ENCODE measurements around the gene DENR.

Gene DENR

DNA sequence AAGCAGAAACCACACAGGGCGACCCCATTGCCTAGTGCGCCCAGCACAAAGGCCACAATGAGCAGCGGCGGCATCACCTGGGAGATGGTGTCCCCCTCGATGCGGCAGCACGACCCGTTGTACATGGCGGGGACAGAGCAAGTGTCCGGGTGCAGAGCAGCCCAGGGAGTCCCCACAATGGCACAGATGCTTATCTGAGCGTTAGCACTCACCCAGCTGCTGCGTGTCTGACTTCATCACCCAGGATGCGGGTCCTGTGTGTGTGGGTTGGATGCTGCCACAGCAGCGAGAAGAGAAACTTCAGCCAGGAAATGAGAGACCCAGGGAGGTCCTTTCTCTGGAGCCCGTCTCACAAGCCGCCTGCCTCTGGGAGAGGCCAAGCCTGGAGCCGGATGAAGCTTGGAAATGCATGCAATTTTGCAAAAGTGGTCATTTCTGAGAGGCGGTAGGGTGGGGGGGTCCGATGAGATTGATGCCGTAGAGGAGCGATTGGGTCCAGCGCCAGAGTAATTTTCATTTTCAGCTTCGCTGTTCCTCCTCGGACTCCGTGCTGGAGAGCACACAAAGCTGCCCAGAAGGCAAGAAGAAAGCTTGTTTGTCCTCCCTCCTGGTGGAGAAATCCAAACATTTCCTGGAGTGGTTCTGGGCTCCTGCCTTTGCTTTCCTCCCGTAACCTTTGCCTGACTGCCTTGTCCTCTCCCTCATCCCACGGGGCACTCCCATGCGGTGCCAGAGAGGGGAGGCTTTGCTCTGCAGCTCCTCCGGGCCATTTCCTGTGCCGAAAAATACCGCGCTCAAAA, 22.2 kb upstream of the DENR start, which contains the start of gene HCAR1:
TSS of gene HCAR1 (minus strand) at position 630 of the 800 bp plus-strand sequence. CDS start at position 125, 505 bp downstream.
- Histone ChIP-seq H2BK12ac (ENCODE audit: low read length in 2 of 2) (no peak within 1 kb of the TSS), H3K9ac (ENCODE audit: low read length) (peak within 1 kb of the TSS; percentile 73), H2BK5ac (ENCODE audit: low read depth, low read length, poor library complexity, severe bottlenecking) (no peak within 1 kb of the TSS), H3K79me1 (replicated peaks; ENCODE audit: low read length, poor library complexity, severe bottlenecking) (no peaks in the 10 kb centered on the region), H3K14ac (ENCODE audit: low read length in 2 of 2) (peak within 1 kb of the TSS in 1 of 2 experiments; percentile 18), H3K4me1 (ENCODE audit: control insufficient read depth, insufficient read depth, low read depth, low read length) (peaks cover 10% of the 10 kb centered on the region), H2AFZ (ENCODE audit: low read depth, low read length) (no peak within 1 kb of the TSS), H3K9me3 (ENCODE audit: control insufficient read depth, low read length) (no peaks in the 10 kb centered on the region), H3K36me3 (ENCODE audit: control insufficient read depth in 1 of 2, insufficient read depth in 2 of 2, low read depth in 1 of 2, low read length in 2 of 2) (no peaks in the 10 kb centered on the region), H2BK120ac (ENCODE audit: low read depth, low read length) (no peak within 1 kb of the TSS), H3K4me2 (ENCODE audit: low read length, poor library complexity, severe bottlenecking) (peak within 1 kb of the TSS; percentile 49), H4K91ac (ENCODE audit: low read length) (no peak within 1 kb of the TSS), H2AK5ac (ENCODE audit: low read length, severe bottlenecking) (no peak within 1 kb of the TSS), H3K18ac (ENCODE audit: low read depth in 1 of 2, low read length in 2 of 2) (no peak within 1 kb of the TSS), H3K4me3 (ENCODE audit: insufficient read depth in 1 of 2, low read depth in 1 of 2, low read length in 2 of 2) (peak within 1 kb of the TSS in 1 of 2 experiments; percentile 72), H3K27ac (ENCODE audit: low read length, poor library complexity, severe bottlenecking) (no peak within 1 kb of the TSS), H3K23ac (ENCODE audit: low read length in 2 of 2) (no peak within 1 kb of the TSS), H4K8ac (ENCODE audit: low read length) (no peak within 1 kb of the TSS), H3K27me3 (ENCODE audit: control insufficient read depth in 1 of 2, insufficient read depth in 1 of 2, low read length in 2 of 2) (no peaks in the 10 kb centered on the region), H2BK15ac (ENCODE audit: low read depth, poor library complexity, severe bottlenecking) (no peak within 1 kb of the TSS), H3K4ac (ENCODE audit: low read depth in 1 of 2, low read length in 2 of 2) (no peak within 1 kb of the TSS)
- 93% methylated on average over 32 of the region's 32 CpGs for WGBS
- DNase-seq, result no peak

DNA sequence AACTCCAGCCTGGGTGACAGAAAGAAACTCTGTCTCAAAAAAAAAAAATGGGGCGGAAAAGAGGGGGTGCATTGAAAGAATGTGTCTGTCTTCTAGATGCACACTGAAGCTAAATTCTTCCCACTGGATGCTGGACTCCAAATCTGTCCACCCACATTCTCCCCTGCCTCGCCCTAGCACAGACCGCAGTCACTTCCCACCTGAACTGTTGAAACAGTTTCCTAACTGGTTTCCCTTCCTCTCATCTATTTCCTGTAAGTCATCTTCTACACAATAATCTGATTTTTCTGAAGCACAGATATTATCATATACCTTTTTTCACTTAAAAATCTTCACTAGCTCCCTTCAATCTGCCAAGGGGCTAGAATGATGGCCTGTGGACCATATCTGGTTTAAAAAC, 20.5 kb upstream of the DENR start:
- H3K4me1 ChIP-seq (ENCODE audit: control insufficient read depth, insufficient read depth, low read depth, low read length), result peaks cover 10% of the 10 kb centered on the region
- no peaks in the 10 kb centered on the region for H3K36me3 ChIP-seq (ENCODE audit: control insufficient read depth in 1 of 2, insufficient read depth in 2 of 2, low read depth in 1 of 2, low read length in 2 of 2)
- H2BK5ac ChIP-seq (ENCODE audit: low read depth, low read length, poor library complexity, severe bottlenecking), result no peak overlapping the region
- no peak overlapping the region for H3K18ac ChIP-seq (ENCODE audit: low read depth in 1 of 2, low read length in 2 of 2)
- no peaks in the 10 kb centered on the region for H3K9me3 ChIP-seq (ENCODE audit: control insufficient read depth, low read length)
- WGBS, result 96% methylated on average over 3 of the region's 3 CpGs
- H2BK12ac ChIP-seq (ENCODE audit: low read length in 2 of 2), result no peak overlapping the region
- no peak overlapping the region for H3K14ac ChIP-seq (ENCODE audit: low read length in 2 of 2)
- no peak overlapping the region for H3K27ac ChIP-seq (ENCODE audit: low read length, poor library complexity, severe bottlenecking)
- DNase-seq, result no peak
- no peak overlapping the region for H3K4me3 ChIP-seq (ENCODE audit: insufficient read depth in 1 of 2, low read depth in 1 of 2, low read length in 2 of 2)
- no peak overlapping the region for H2BK15ac ChIP-seq (ENCODE audit: low read depth, poor library complexity, severe bottlenecking)
- H2AK5ac ChIP-seq (ENCODE audit: low read length, severe bottlenecking), result no peak overlapping the region
- no peak overlapping the region for H3K4me2 ChIP-seq (ENCODE audit: low read length, poor library complexity, severe bottlenecking)
- no peak overlapping the region for H3K4ac ChIP-seq (ENCODE audit: low read depth in 1 of 2, low read length in 2 of 2)
- no peaks in the 10 kb centered on the region for H3K79me1 ChIP-seq (replicated peaks; ENCODE audit: low read length, poor library complexity, severe bottlenecking)
- no peak overlapping the region for H2BK120ac ChIP-seq (ENCODE audit: low read depth, low read length)
- no peak overlapping the region for H4K91ac ChIP-seq (ENCODE audit: low read length)
- H3K27me3 ChIP-seq (ENCODE audit: control insufficient read depth in 1 of 2, insufficient read depth in 1 of 2, low read length in 2 of 2), result no peaks in the 10 kb centered on the region
- no peak overlapping the region for H4K8ac ChIP-seq (ENCODE audit: low read length)
- H3K23ac ChIP-seq (ENCODE audit: low read length in 2 of 2), result no peak overlapping the region
- H3K9ac ChIP-seq (ENCODE audit: low read length), result no peak overlapping the region
- H2AFZ ChIP-seq (ENCODE audit: low read depth, low read length), result no peak overlapping the region

DNA sequence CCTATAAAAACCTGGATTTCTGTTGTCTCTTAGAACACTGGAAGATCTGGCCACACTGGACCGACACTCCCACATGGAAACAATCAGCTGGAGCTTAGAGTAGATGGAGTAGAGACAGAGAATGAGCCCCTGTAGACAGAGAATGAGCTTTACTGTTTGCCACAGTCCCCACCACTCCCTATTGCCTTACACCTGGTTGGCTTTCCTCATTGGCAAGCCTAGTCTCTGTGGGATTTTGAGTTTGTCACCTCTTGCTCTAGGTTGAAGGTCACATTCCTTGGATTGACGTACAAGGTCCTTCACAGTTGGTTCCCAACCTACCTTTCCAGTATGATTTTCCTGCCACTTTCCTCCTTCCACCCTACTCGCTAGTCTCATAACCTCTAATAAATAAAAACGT, 20.0 kb upstream of the DENR start:
- H3K9ac ChIP-seq (ENCODE audit: low read length), result no peak overlapping the region
- H3K79me1 ChIP-seq (replicated peaks; ENCODE audit: low read length, poor library complexity, severe bottlenecking), result no peaks in the 10 kb centered on the region
- no peak for DNase-seq
- no peak overlapping the region for H3K27ac ChIP-seq (ENCODE audit: low read length, poor library complexity, severe bottlenecking)
- H4K91ac ChIP-seq (ENCODE audit: low read length), result no peak overlapping the region
- 91% methylated on average over 4 of the region's 4 CpGs for WGBS
- no peak overlapping the region for H3K23ac ChIP-seq (ENCODE audit: low read length in 2 of 2)
- H3K36me3 ChIP-seq (ENCODE audit: control insufficient read depth in 1 of 2, insufficient read depth in 2 of 2, low read depth in 1 of 2, low read length in 2 of 2), result no peaks in the 10 kb centered on the region
- H3K18ac ChIP-seq (ENCODE audit: low read depth in 1 of 2, low read length in 2 of 2), result no peak overlapping the region
- no peaks in the 10 kb centered on the region for H3K27me3 ChIP-seq (ENCODE audit: control insufficient read depth in 1 of 2, insufficient read depth in 1 of 2, low read length in 2 of 2)
- no peak overlapping the region for H3K4me3 ChIP-seq (ENCODE audit: insufficient read depth in 1 of 2, low read depth in 1 of 2, low read length in 2 of 2)
- no peak overlapping the region for H4K8ac ChIP-seq (ENCODE audit: low read length)
- H2BK15ac ChIP-seq (ENCODE audit: low read depth, poor library complexity, severe bottlenecking), result no peak overlapping the region
- peaks cover 10% of the 10 kb centered on the region for H3K4me1 ChIP-seq (ENCODE audit: control insufficient read depth, insufficient read depth, low read depth, low read length)
- H2BK5ac ChIP-seq (ENCODE audit: low read depth, low read length, poor library complexity, severe bottlenecking), result no peak overlapping the region
- no peak overlapping the region for H3K4me2 ChIP-seq (ENCODE audit: low read length, poor library complexity, severe bottlenecking)
- H2BK120ac ChIP-seq (ENCODE audit: low read depth, low read length), result no peak overlapping the region
- H3K14ac ChIP-seq (ENCODE audit: low read length in 2 of 2), result no peak overlapping the region
- H2AFZ ChIP-seq (ENCODE audit: low read depth, low read length), result no peak overlapping the region
- H2AK5ac ChIP-seq (ENCODE audit: low read length, severe bottlenecking), result no peak overlapping the region
- H3K4ac ChIP-seq (ENCODE audit: low read depth in 1 of 2, low read length in 2 of 2), result no peak overlapping the region
- no peaks in the 10 kb centered on the region for H3K9me3 ChIP-seq (ENCODE audit: control insufficient read depth, low read length)
- no peak overlapping the region for H2BK12ac ChIP-seq (ENCODE audit: low read length in 2 of 2)

DNA sequence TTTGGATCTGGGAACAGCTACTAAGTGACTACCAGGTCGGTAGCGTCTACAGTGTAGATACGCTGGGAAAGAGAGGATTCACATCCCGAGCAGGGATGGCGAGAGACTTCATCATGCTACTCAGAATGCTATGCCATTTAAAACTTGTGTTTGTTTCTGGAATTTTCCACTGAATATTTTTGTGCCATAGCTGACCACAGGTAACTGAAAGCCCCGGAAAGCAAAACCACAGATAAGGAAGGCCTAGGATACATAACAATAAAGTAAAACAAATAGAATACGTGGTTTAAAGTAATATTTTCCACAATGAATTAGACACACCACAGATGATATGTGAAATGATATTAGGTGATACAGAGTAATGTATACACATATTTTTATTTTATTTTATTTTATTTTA, 14.1 kb upstream of the DENR start:
- Histone ChIP-seq H2BK120ac (ENCODE audit: low read depth, low read length) (no peak overlapping the region), H3K79me1 (replicated peaks; ENCODE audit: low read length, poor library complexity, severe bottlenecking) (no peaks in the 10 kb centered on the region), H2BK15ac (ENCODE audit: low read depth, poor library complexity, severe bottlenecking) (no peak overlapping the region), H3K9ac (ENCODE audit: low read length) (no peak overlapping the region), H3K23ac (ENCODE audit: low read length in 2 of 2) (no peak overlapping the region), H3K18ac (ENCODE audit: low read depth in 1 of 2, low read length in 2 of 2) (no peak overlapping the region), H2AFZ (ENCODE audit: low read depth, low read length) (no peak overlapping the region), H3K27me3 (ENCODE audit: control insufficient read depth in 1 of 2, insufficient read depth in 1 of 2, low read length in 2 of 2) (no peaks in the 10 kb centered on the region), H4K91ac (ENCODE audit: low read length) (no peak overlapping the region), H2BK5ac (ENCODE audit: low read depth, low read length, poor library complexity, severe bottlenecking) (no peak overlapping the region), H2AK5ac (ENCODE audit: low read length, severe bottlenecking) (no peak overlapping the region), H4K8ac (ENCODE audit: low read length) (no peak overlapping the region), H3K4me1 (ENCODE audit: control insufficient read depth, insufficient read depth, low read depth, low read length) (no peaks in the 10 kb centered on the region), H3K4me2 (ENCODE audit: low read length, poor library complexity, severe bottlenecking) (no peak overlapping the region), H3K4me3 (ENCODE audit: insufficient read depth in 1 of 2, low read depth in 1 of 2, low read length in 2 of 2) (no peak overlapping the region), H2BK12ac (ENCODE audit: low read length in 2 of 2) (no peak overlapping the region), H3K36me3 (ENCODE audit: control insufficient read depth in 1 of 2, insufficient read depth in 2 of 2, low read depth in 1 of 2, low read length in 2 of 2) (no peaks in the 10 kb centered on the region), H3K27ac (ENCODE audit: low read length, poor library complexity, severe bottlenecking) (no peak overlapping the region), H3K4ac (ENCODE audit: low read depth in 1 of 2, low read length in 2 of 2) (no peak overlapping the region), H3K14ac (ENCODE audit: low read length in 2 of 2) (no peak overlapping the region), H3K9me3 (ENCODE audit: control insufficient read depth, low read length) (no peaks in the 10 kb centered on the region)
- 100% methylated on average over 3 of the region's 7 CpGs for WGBS
- DNase-seq, result no peak
